OCI-M2 (cell line): Measurements from ENCODE around the gene ZNF521.

Source experiments
- DNase-seq: peaks from one replicate; lab custom pipeline; 2025; ENCODE audit not compliant: unreplicated experiment; lab: John Stamatoyannopoulos, UW

Gene ZNF521

GRCh38 chr18:25340762-25341161 is 11.2 kb downstream of the ZNF521 start:
- DNase-seq: no peak

GRCh38 chr18:25335676-25336075 is 16.3 kb downstream of the ZNF521 start:
- no peak for DNase-seq

GRCh38 chr18:25335062-25335461 is 16.9 kb downstream of the ZNF521 start:
- DNase-seq: no peak

GRCh38 chr18:25334588-25334987 is 17.4 kb downstream of the ZNF521 start:
- no peak for DNase-seq

- no peak for DNase-seq
These were observed 20.0 kb downstream of the ZNF521 start for GRCh38 chr18:25332002-25332401.

GRCh38 chr18:25329783-25330182 is 22.2 kb downstream of the ZNF521 start:
- no peak for DNase-seq

GRCh38 chr18:25327584-25327983 is 24.4 kb downstream of the ZNF521 start:
- no peak for DNase-seq

- DNase-seq: no peak
These were observed 25.5 kb downstream of the ZNF521 start for GRCh38 chr18:25326361-25326952.

- no peak for DNase-seq
These were observed 29.2 kb downstream of the ZNF521 start for GRCh38 chr18:25322806-25323205.

- DNase-seq: no peak
These were observed 35.5 kb downstream of the ZNF521 start for GRCh38 chr18:25316381-25317018.

GRCh38 chr18:25314838-25315190 is 37.2 kb downstream of the ZNF521 start:
- no peak for DNase-seq

GRCh38 chr18:25314151-25314837 is 37.7 kb downstream of the ZNF521 start:
- no peak for DNase-seq

- DNase-seq: no peak
These were observed 38.7 kb downstream of the ZNF521 start for GRCh38 chr18:25313268-25313667.

- no peak for DNase-seq
These were observed 41.9 kb downstream of the ZNF521 start for GRCh38 chr18:25310045-25310444.

GRCh38 chr18:25308381-25308780 is 43.6 kb downstream of the ZNF521 start:
- no peak for DNase-seq

- DNase-seq: no peak
These were observed 44.8 kb downstream of the ZNF521 start for GRCh38 chr18:25307192-25307591.

GRCh38 chr18:25306671-25307070 is 45.3 kb downstream of the ZNF521 start:
- no peak for DNase-seq

- DNase-seq: no peak
These were observed 46.4 kb downstream of the ZNF521 start for GRCh38 chr18:25305584-25305983.

GRCh38 chr18:25300492-25300891 is 51.5 kb downstream of the ZNF521 start:
- no peak for DNase-seq

- no peak for DNase-seq
These were observed 52.3 kb downstream of the ZNF521 start for GRCh38 chr18:25299426-25300300.

GRCh38 chr18:25298853-25299274 is 53.1 kb downstream of the ZNF521 start:
- no peak for DNase-seq
